Ovary (tissue), 9 donors: ENCODE results near the gene RAP1A. TPM values are rescaled to one million over a fixed set of nuclear protein-coding genes. Genes with fewer than 3 reads are reported as not detected.

Experiments used
- DNase-seq, 5 donors: peaks; one replicate each; pipeline ENCODE4 v3.0.0-alpha.2; 2019 to 2020
- H3K27ac ChIP-seq, 2 donors: fragments of 200-600 bp; one replicate each; pipeline versions ENCODE4 v1.5.1 to v1.8.0; 2019 to 2022
- H3K27me3 ChIP-seq: fragments of 200-600 bp; one replicate; pipeline ENCODE4 v1.8.0; 2022
- H3K36me3 ChIP-seq: fragments of 200-600 bp; sonication (generic); one replicate; pipeline ENCODE4 v1.5.1; 2019
- H3K4me1 ChIP-seq: one replicate; pipeline ENCODE4 v1.8.1; 2013; ENCODE audit warnings: mild to moderate bottlenecking, moderate library complexity; ENCODE audit not compliant: insufficient read depth
- H3K4me3 ChIP-seq: fragments of 200-600 bp; sonication (generic); one replicate; pipeline ENCODE4 v1.5.1; 2017
- H3K9me3 ChIP-seq, 2 donors: fragments of 200-600 bp in 1 of 2; sonication (generic) in 1 of 2; one replicate each; pipeline versions ENCODE4 v1.5.1 to v1.8.1; 2013 to 2019; ENCODE audit warnings: mild to moderate bottlenecking in 1 of 2, moderate library complexity in 1 of 2
- EP300 ChIP-seq: sonication (generic); formaldehyde crosslinking; IDR thresholded peaks from one replicate; pipeline ENCODE4 v1.6.1; 2017; ENCODE audit warnings: antibody characterized with exemption
- POLR2A ChIP-seq: fragments of 450-650 bp; IDR thresholded peaks from one replicate; pipeline ENCODE4 v1.6.1; 2017; ENCODE audit warnings: antibody characterized with exemption, mild to moderate bottlenecking, moderate library complexity
- WGBS, 3 donors: extraction: QIAGEN DNeasy Blood & Tissue Kit in 1 of 3; methylation state at CpG; one replicate each; pipeline versions ENCODE4 v1.1.5 to v1.1.7; 2013 to 2017; 5-methylcytosine and 5-hydroxymethylcytosine counted together
- intact Hi-C, 4 donors: fragments of 100-400 bp; cut with DNase I; formaldehyde crosslinking; loops; one replicate each; pipeline versions ENCODE4 v1.11.0 to v1.15.1; 2022 to 2023
- polyA plus RNA-seq, 2 donors: library from polyadenylated mRNA; stranded (reverse); fragments of 200-250 nt in 1 of 2; fragments of 350-450 nt in 1 of 2; fragmentation: Illumina TruSeq in 1 of 2; extraction: RNeasy Lipid Tissue Mini Kit (QIAGEN cat#74804) in 1 of 2; gene quantifications; one replicate each; pipeline ENCODE4 v1.2.3, GENCODE V29; 2013 to 2014
- total RNA-seq, 7 donors: library from RNA; depleted of rRNA in 2 of 7; stranded (reverse); fragments of >200 nt in 2 of 7; fragmentation: NEBNext Ultra II Directional in 3 of 7; extraction: Animal tissue kit (Norgen Biotek cat#: 25700) in 3 of 7; gene quantifications; one replicate each; pipeline versions ENCODE4 v1.1.0 to v1.2.4, GENCODE V29; 2016 to 2023
- TF ChIP-seq, protein P1 (sequence below), 3 donors: fragments of 450-650 bp in 2 of 3; fragments of 200-600 bp in 1 of 3; IDR thresholded peaks; one replicate each; pipeline versions ENCODE4 v1.5.1 to v1.8.0; 2016 to 2022; ENCODE audit warnings: antibody characterized with exemption in 3 of 3, mild to moderate bottlenecking in 1 of 3
- donor health status: DM: no; HTN: no; CAD: no; lungs with moderate emphysema.
- donor health status: DM: no; HTN: no; CAD: no.
- donor health status: Bipolar disorder and iron deficiency.
- donor health status: DM: yes; HTN: yes; CAD: no.
- donor health status: DM: no; HTN: no; CAD: no.
- donor health status: DM: yes; HTN: yes; CAD: no.

Gene RAP1A
- total and polyA plus RNA-seq, 9 donors, result 22.2 to 118 (median 59.1) TPM

DNA sequence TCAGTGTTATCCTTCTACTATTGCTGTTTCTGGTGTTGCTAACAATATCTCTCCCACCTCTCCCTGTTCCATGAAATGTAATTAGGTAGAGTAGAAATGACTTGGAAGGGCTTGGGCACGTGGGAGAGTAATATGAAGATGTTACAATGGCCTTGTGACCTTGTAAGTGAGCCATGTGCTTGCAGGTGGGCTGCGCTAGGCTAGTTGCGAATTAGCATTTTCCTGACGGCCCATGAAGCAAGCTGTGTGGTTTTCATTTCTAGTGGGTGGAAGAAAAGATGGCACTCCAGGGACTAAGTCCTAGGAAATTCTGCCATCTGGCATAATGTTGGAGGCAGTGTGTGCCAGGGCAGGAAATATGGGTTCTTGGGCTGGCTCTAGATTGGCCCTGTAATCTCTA lies 128.4 kb downstream of the RAP1A start:
- Histone ChIP-seq H3K27me3 (no peaks in the 10 kb centered on the region), H3K9me3 (no peaks in the 10 kb centered on the region), H3K4me1 (no peaks in the 10 kb centered on the region), H3K36me3 (no peaks in the 10 kb centered on the region), H3K4me3 (no peak overlapping the region), H3K27ac (no peak overlapping the region)
- no peak for DNase-seq
- 76 to 83% (median 81%) methylated on average over 4 of the region's 4 CpGs for WGBS, 3 donors
- intact Hi-C loops, result loop anchor here in 1 of 4 donors (10.0 kb wide), 1 partner anchor 243 kb away; the partner anchor contains the start of genes ADORA3 and TMIGD3
- TF ChIP-seq POLR2A (no peak), EP300 (no peak)
- TF ChIP-seq, protein P1, sequence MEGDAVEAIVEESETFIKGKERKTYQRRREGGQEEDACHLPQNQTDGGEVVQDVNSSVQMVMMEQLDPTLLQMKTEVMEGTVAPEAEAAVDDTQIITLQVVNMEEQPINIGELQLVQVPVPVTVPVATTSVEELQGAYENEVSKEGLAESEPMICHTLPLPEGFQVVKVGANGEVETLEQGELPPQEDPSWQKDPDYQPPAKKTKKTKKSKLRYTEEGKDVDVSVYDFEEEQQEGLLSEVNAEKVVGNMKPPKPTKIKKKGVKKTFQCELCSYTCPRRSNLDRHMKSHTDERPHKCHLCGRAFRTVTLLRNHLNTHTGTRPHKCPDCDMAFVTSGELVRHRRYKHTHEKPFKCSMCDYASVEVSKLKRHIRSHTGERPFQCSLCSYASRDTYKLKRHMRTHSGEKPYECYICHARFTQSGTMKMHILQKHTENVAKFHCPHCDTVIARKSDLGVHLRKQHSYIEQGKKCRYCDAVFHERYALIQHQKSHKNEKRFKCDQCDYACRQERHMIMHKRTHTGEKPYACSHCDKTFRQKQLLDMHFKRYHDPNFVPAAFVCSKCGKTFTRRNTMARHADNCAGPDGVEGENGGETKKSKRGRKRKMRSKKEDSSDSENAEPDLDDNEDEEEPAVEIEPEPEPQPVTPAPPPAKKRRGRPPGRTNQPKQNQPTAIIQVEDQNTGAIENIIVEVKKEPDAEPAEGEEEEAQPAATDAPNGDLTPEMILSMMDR (IDR thresholded peaks at IDR 0.05), result no peak

- no peak overlapping the region for H3K27ac ChIP-seq
- no peaks in the 10 kb centered on the region for H3K36me3 ChIP-seq
- 77 to 87% (median 82%) methylated on average over 3 of the region's 3 CpGs for WGBS, 3 donors
- no peaks in the 10 kb centered on the region for H3K4me1 ChIP-seq
- H3K9me3 ChIP-seq, result no peaks in the 10 kb centered on the region
- no peak overlapping the region for H3K4me3 ChIP-seq
- intact Hi-C loops, result loop anchor here in 2 of 4 donors (5.0 to 10.0 kb wide), 3 partner anchors 32 to 245 kb away; partner anchors contain the start of genes ADORA3 (in 1 of the 2) and TMIGD3 (in 1 of the 2)
- no peak for TF ChIP-seq POLR2A
- TF ChIP-seq, protein P1 (IDR thresholded peaks at IDR 0.05), result no peak
- TF ChIP-seq EP300, result no peak
- no peak for DNase-seq
- no peaks in the 10 kb centered on the region for H3K27me3 ChIP-seq
Observed at GRCh38 chr1:111749628-111750027, 130.0 kb downstream of the RAP1A start.

DNA sequence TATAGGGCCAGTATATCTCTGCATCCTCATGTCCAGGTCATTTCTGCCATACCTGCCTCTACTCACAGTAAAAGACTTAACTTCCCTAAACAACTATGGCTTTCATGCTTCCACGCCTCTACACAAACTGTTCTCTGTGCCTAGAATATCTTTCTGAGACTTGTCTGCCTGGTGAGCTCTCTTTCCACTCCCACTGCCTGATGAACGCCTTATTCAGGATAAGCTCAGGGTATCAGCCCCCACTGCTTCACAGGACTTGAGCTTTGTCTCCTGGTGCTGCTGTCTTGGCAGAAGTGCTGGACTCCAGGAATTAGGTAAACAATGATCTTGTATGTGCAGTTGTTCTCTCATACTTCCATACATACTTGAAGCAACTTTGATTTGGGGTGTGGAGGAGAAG lies 131.3 kb downstream of the RAP1A start:
- TF ChIP-seq EP300 (no peak), POLR2A (no peak)
- TF ChIP-seq, protein P1 (IDR thresholded peaks at IDR 0.05), result no peak
- no peaks in the 10 kb centered on the region for H3K9me3 ChIP-seq
- 32 to 46% (median 39%) methylated on average over 2 of the region's 2 CpGs for WGBS, 3 donors
- H3K27me3 ChIP-seq, result no peaks in the 10 kb centered on the region
- no peak for DNase-seq
- H3K4me3 ChIP-seq, result no peak overlapping the region
- intact Hi-C loops, result loop anchor here in 1 of 4 donors (5.0 to 10.0 kb wide), 2 partner anchors 34 to 156 kb away; no protein-coding TSS in a partner anchor
- H3K27ac ChIP-seq, result no peak overlapping the region
- no peaks in the 10 kb centered on the region for H3K36me3 ChIP-seq
- H3K4me1 ChIP-seq, result no peaks in the 10 kb centered on the region

DNA sequence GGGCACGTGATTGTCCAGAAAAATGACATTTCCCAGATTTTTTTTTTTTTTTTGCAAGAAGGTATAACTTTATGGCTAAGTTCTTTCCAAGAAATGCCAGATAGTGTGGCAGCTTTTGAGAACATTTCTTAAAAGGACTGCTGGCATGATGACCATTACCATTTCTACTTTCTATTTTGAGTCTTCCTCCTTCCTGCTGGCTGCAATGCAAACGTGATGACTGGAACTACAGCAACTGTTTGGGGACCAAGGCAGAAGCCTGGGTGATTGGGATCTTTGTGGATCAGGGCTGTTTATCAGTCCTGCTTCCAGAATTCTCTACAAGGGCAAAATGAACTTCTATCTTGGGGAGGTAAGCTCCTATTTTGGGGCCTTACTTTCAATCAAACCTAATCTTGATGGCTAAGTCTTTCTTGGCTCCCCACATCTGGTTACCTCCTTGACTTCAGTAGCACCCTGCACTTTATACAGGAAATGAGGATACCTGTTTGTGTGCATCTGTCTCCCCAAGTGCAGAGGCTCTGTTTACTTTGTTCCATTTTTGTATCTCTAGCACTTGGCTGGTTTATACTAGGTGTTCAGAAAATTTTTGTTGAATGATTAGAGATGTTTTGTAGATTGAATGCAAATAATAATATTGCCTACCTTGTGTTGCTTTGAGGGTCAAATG lies 132.5 kb downstream of the RAP1A start:
- Histone ChIP-seq H3K27me3 (no peaks in the 10 kb centered on the region), H3K9me3 (no peaks in the 10 kb centered on the region), H3K27ac (no peak overlapping the region), H3K36me3 (no peaks in the 10 kb centered on the region), H3K4me3 (no peak overlapping the region), H3K4me1 (no peaks in the 10 kb centered on the region)
- 41 to 54% (median 47%) methylated on average over 2 of the region's 2 CpGs for WGBS, 3 donors
- no peak for DNase-seq
- TF ChIP-seq, protein P1 (IDR thresholded peaks at IDR 0.05), result no peak
- no peak for TF ChIP-seq POLR2A
- TF ChIP-seq EP300, result no peak
- intact Hi-C loops, result loop anchor here in 1 of 4 donors (5.0 to 10.0 kb wide), 2 partner anchors 35 to 157 kb away; no protein-coding TSS in a partner anchor
